ENCODE measurements around the gene DDX50.

The DDX50 gene

GRCh38 chr10:68988530-68989316 is 87.6 kb downstream of the DDX50 start, which contains the start of gene KIFBP:
TSS of gene KIFBP (plus strand) at chr10:68988803. CDS start at chr10:68988833, 30 bp downstream.
- peak; percentile 96 for DNase-seq

- no peak for DNase-seq
Observed at GRCh38 chr10:68989317-68989990, 88.3 kb downstream of the DDX50 start.

- peak; percentile 66 for DNase-seq
Observed at GRCh38 chr10:68992636-68993440, 91.7 kb downstream of the DDX50 start.
